HepG2 (cell line): Measurements from ENCODE around the gene AFDN.

Experiments
- EP300 ChIP-seq, 3 experiments: sonication (generic) in 1 of 3; formaldehyde crosslinking in 1 of 3; IDR thresholded peaks; 2 replicates each; pipeline versions ENCODE4 v1.5.1 to v1.6.1; 2011 to 2020; ENCODE audit warnings: low read depth in 2 of 3, low read length in 2 of 3, borderline replicate concordance in 1 of 3, improper control_type of control experiment in 1 of 3, mild to moderate bottlenecking in 1 of 3, missing genetic modification reagents in 1 of 3, moderate library complexity in 1 of 3
- KLF6 ChIP-seq: IDR thresholded peaks from 2 replicates; pipeline ENCODE4 v1.8.0; 2016; ENCODE audit warnings: missing biosample characterization, missing genetic modification reagents
- NR3C1 ChIP-seq: sonication (generic); formaldehyde crosslinking; IDR thresholded peaks from 2 replicates; pipeline ENCODE4 v1.4.0; 2020; ENCODE audit warnings: missing genetic modification reagents
- PCBP1 ChIP-seq: fragments of 200-400 bp; formaldehyde crosslinking; IDR thresholded peaks from 2 replicates; pipeline ENCODE4 v1.6.1; 2017; ENCODE audit warnings: mild to moderate bottlenecking, low read depth, low read length, borderline replicate concordance
- ZNF430 ChIP-seq: sonication (generic); formaldehyde crosslinking; IDR thresholded peaks from 2 replicates; pipeline ENCODE4 v1.9.0; 2021; ENCODE audit warnings: mild to moderate bottlenecking, missing genetic modification reagents
- ZNF431 ChIP-seq: sonication (generic); formaldehyde crosslinking; IDR thresholded peaks from 2 replicates; pipeline ENCODE4 v1.9.0; 2022; ENCODE audit warnings: missing genetic modification reagents, low read depth, mild to moderate bottlenecking, borderline replicate concordance
- TF ChIP-seq, protein P1 (sequence below): fragments of 450-650 bp; IDR thresholded peaks from 2 replicates; pipeline ENCODE4 v1.6.1; 2016
- TF ChIP-seq, protein P2 (sequence below): sonication (generic); formaldehyde crosslinking; IDR thresholded peaks from 2 replicates; pipeline ENCODE4 v1.8.1; 2023; ENCODE audit warnings: mild to moderate bottlenecking, missing genetic modification reagents
- TF ChIP-seq, protein P3 (sequence below): IDR thresholded peaks from 2 replicates; pipeline ENCODE4 v1.6.1; 2012; ENCODE audit warnings: low read length, improper control_type of control experiment

DNA sequence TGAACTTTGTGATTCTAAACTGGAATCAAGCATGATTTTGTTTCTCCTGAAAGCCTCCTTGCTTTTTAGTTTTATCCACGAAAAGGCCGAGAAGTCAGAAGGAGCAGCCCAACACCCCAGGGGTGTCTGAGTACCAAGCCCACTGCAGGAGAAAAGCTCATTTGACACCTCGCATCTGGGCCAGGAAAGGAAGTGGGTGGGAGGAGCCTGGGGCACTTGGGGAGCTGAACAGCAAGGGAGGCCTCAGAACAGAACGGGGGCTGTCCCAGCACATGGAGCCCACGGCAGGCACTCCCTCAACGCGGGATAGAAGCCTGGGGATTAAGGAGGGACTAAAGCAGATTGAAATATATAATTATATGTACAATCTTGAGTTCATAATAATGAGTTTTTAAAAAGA is 177.3 kb downstream of the AFDN start:
- TF ChIP-seq, protein P1, sequence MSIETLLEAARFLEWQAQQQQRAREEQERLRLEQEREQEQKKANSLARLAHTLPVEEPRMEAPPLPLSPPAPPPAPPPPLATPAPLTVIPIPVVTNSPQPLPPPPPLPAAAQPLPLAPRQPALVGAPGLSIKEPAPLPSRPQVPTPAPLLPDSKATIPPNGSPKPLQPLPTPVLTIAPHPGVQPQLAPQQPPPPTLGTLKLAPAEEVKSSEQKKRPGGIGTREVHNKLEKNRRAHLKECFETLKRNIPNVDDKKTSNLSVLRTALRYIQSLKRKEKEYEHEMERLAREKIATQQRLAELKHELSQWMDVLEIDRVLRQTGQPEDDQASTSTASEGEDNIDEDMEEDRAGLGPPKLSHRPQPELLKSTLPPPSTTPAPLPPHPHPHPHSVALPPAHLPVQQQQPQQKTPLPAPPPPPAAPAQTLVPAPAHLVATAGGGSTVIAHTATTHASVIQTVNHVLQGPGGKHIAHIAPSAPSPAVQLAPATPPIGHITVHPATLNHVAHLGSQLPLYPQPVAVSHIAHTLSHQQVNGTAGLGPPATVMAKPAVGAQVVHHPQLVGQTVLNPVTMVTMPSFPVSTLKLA = no peak
- TF ChIP-seq NR3C1 (CRISPR knock-in tag) (no peak), EP300 (IDR thresholded peaks at IDR 0.05; ENCODE audit: low read depth in 2 of 2, low read length in 2 of 2) (no peak), EP300 (CRISPR knock-in tag; IDR thresholded peaks at IDR 0.05; ENCODE audit: borderline replicate concordance) (no peak), ZNF430 (no peak), ZNF431 (no peak), KLF6 (no peak), PCBP1 (no peak)
- TF ChIP-seq, protein P2, sequence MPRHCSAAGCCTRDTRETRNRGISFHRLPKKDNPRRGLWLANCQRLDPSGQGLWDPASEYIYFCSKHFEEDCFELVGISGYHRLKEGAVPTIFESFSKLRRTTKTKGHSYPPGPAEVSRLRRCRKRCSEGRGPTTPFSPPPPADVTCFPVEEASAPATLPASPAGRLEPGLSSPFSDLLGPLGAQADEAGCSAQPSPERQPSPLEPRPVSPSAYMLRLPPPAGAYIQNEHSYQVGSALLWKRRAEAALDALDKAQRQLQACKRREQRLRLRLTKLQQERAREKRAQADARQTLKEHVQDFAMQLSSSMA (CRISPR knock-in tag) = no peak
- TF ChIP-seq, protein P3, sequence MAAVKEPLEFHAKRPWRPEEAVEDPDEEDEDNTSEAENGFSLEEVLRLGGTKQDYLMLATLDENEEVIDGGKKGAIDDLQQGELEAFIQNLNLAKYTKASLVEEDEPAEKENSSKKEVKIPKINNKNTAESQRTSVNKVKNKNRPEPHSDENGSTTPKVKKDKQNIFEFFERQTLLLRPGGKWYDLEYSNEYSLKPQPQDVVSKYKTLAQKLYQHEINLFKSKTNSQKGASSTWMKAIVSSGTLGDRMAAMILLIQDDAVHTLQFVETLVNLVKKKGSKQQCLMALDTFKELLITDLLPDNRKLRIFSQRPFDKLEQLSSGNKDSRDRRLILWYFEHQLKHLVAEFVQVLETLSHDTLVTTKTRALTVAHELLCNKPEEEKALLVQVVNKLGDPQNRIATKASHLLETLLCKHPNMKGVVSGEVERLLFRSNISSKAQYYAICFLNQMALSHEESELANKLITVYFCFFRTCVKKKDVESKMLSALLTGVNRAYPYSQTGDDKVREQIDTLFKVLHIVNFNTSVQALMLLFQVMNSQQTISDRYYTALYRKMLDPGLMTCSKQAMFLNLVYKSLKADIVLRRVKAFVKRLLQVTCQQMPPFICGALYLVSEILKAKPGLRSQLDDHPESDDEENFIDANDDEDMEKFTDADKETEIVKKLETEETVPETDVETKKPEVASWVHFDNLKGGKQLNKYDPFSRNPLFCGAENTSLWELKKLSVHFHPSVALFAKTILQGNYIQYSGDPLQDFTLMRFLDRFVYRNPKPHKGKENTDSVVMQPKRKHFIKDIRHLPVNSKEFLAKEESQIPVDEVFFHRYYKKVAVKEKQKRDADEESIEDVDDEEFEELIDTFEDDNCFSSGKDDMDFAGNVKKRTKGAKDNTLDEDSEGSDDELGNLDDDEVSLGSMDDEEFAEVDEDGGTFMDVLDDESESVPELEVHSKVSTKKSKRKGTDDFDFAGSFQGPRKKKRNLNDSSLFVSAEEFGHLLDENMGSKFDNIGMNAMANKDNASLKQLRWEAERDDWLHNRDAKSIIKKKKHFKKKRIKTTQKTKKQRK = no peak
